Panc1 (cell line): Measurements from ENCODE around the gene CACNA1G.

Source experiments
- POLR2AphosphoS5 ChIP-seq: IDR thresholded peaks from 2 replicates; pipeline ENCODE4 v1.6.1; 2012; ENCODE audit warnings: mild to moderate bottlenecking, low read depth, low read length, moderate library complexity
- SIN3A ChIP-seq: IDR thresholded peaks from 2 replicates; pipeline ENCODE4 v1.6.1; 2012; ENCODE audit warnings: low read depth, mild to moderate bottlenecking, low read length, moderate library complexity, borderline replicate concordance; ENCODE audit not compliant: insufficient read depth
- TCF7L2 ChIP-seq: IDR thresholded peaks from 2 replicates; pipeline ENCODE4 v1.6.1; 2011; ENCODE audit warnings: mild to moderate bottlenecking, low read depth, low read length, inconsistent platforms
- TF ChIP-seq, protein P1 (sequence below): fragments of 450-650 bp; IDR thresholded peaks from 2 replicates; pipeline ENCODE4 v1.5.1; 2017; ENCODE audit warnings: mild to moderate bottlenecking

DNA sequence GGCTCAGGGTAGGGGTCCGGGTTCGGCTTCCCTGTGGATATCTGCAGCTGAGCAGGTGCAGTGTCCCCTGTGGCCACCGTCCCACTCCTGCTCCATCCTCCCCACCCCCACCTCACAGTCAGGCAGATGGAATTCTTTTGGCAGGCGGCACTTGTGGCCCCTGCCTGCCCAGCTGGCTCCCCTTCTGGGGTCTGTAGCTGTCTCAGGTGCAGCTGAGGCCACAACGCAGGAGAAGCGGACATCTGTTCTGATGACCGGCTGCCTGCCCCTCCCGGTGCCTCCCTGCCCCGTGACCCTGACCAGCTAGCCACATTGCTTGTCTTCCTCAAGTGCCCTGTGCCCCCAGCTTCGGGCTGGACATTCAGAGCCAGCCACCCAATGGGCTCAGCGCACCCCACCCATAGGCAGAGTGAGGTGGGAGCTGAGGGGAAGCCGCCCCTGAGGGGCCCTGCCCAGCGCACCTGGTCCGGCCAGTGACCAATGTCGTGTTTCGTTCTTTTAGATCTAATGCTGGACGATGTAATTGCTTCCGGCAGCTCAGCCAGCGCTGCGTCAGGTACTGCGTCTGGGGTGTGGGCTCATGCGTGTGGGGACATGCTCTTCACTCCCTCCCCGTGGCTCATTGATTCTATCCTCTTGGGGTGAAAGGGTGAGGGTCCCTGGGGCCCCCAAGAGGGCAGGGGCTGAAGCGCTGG lies 49.0 kb downstream of the CACNA1G start:
- TF ChIP-seq, protein P1, sequence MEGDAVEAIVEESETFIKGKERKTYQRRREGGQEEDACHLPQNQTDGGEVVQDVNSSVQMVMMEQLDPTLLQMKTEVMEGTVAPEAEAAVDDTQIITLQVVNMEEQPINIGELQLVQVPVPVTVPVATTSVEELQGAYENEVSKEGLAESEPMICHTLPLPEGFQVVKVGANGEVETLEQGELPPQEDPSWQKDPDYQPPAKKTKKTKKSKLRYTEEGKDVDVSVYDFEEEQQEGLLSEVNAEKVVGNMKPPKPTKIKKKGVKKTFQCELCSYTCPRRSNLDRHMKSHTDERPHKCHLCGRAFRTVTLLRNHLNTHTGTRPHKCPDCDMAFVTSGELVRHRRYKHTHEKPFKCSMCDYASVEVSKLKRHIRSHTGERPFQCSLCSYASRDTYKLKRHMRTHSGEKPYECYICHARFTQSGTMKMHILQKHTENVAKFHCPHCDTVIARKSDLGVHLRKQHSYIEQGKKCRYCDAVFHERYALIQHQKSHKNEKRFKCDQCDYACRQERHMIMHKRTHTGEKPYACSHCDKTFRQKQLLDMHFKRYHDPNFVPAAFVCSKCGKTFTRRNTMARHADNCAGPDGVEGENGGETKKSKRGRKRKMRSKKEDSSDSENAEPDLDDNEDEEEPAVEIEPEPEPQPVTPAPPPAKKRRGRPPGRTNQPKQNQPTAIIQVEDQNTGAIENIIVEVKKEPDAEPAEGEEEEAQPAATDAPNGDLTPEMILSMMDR, result no peak
- TF ChIP-seq POLR2AphosphoS5 (no peak), TCF7L2 (no peak), SIN3A (no peak)
